Uterus (tissue), 4 donors: ENCODE data around the gene VPS54. TPM values are rescaled to one million over a fixed set of nuclear protein-coding genes. Genes with fewer than 3 reads are reported as not detected.

ENCODE experiments used
- DNase-seq, 2 donors: peaks; one replicate each; pipeline ENCODE4 v3.0.0-alpha.2; 2019 to 2020
- H3K27ac ChIP-seq, 2 donors: fragments of 200-600 bp; sonication (generic); 1 replicate in 1 of 2; 2 replicates in 1 of 2; pipeline ENCODE4 v1.5.1; 2016 to 2018
- H3K27me3 ChIP-seq, 2 donors: fragments of 200-600 bp; sonication (generic); one replicate each; pipeline ENCODE4 v1.5.1; 2018 to 2019; ENCODE audit warnings: control low read depth in 1 of 2
- H3K36me3 ChIP-seq, 2 donors: fragments of 200-600 bp; sonication (generic); one replicate each; pipeline ENCODE4 v1.5.1; 2019; ENCODE audit warnings: control low read depth in 1 of 2
- H3K4me1 ChIP-seq, 2 donors: fragments of 200-600 bp; sonication (generic); one replicate each; pipeline ENCODE4 v1.5.1; 2018 to 2019; ENCODE audit warnings: control low read depth in 1 of 2
- H3K4me3 ChIP-seq, 2 donors: fragments of 200-600 bp; sonication (generic); 1 replicate in 1 of 2; 2 replicates in 1 of 2; pipeline ENCODE4 v1.5.1; 2018 to 2019; ENCODE audit warnings: mild to moderate bottlenecking in 1 of 2
- H3K9me3 ChIP-seq, 2 donors: fragments of 200-600 bp; sonication (generic); one replicate each; pipeline ENCODE4 v1.5.1; 2019; ENCODE audit warnings: control low read depth in 1 of 2
- CTCF ChIP-seq, 4 experiments: fragments of 200-600 bp in 2 of 4; fragments of 450-650 bp in 2 of 4; sonication (generic) in 2 of 4; IDR thresholded peaks; one replicate each; pipeline ENCODE4 v1.5.1; 2016 to 2019; ENCODE audit warnings: antibody characterized with exemption in 4 of 4, mild to moderate bottlenecking in 2 of 4, moderate library complexity in 1 of 4
- POLR2A ChIP-seq, 2 donors: fragments of 450-650 bp; IDR thresholded peaks; one replicate each; pipeline ENCODE4 v1.6.1; 2016; ENCODE audit warnings: antibody characterized with exemption in 2 of 2, mild to moderate bottlenecking in 1 of 2, moderate library complexity in 1 of 2
- intact Hi-C: fragments of 100-400 bp; cut with DNase I; formaldehyde crosslinking; loops from one replicate; pipeline ENCODE4 v1.15.1; 2023; ENCODE audit warnings: low total_unique reads
- total RNA-seq, 4 donors: library from RNA; depleted of rRNA in 3 of 4; stranded (reverse); fragments of >200 nt in 3 of 4; gene quantifications; one replicate each; pipeline versions ENCODE4 v1.1.0 to v1.2.4, GENCODE V29; 2014 to 2023
- donor health status: DM: yes; HTN: yes; CAD: no.

VPS54 gene
- total RNA-seq, 4 donors from 2014 or later, result 32.1 to 55.2 (median 39.8) TPM

GRCh38 chr2:63984606-63985359, 34.4 kb downstream of the VPS54 start:
- no peak for DNase-seq
- intact Hi-C loops, result no loop called here
- Histone ChIP-seq H3K27me3 (no peaks in the 10 kb centered on the region), H3K27ac (no peak overlapping the region), H3K4me3 (no peak overlapping the region), H3K9me3 (no peaks in the 10 kb centered on the region), H3K36me3 (no peaks in the 10 kb centered on the region), H3K4me1 (no peaks in the 10 kb centered on the region)
- TF ChIP-seq CTCF (IDR thresholded peaks at IDR 0.05) (no peak), POLR2A (IDR thresholded peaks at IDR 0.05) (no peak)

GRCh38 chr2:63983986-63984605, 35.1 kb downstream of the VPS54 start:
- Histone ChIP-seq H3K4me1 (no peaks in the 10 kb centered on the region), H3K9me3 (no peaks in the 10 kb centered on the region), H3K4me3 (no peak overlapping the region), H3K27ac (no peak overlapping the region), H3K36me3 (no peaks in the 10 kb centered on the region), H3K27me3 (no peaks in the 10 kb centered on the region)
- intact Hi-C loops, result no loop called here
- DNase-seq, result no peak
- no peak for TF ChIP-seq CTCF (IDR thresholded peaks at IDR 0.05)
- no peak for TF ChIP-seq POLR2A (IDR thresholded peaks at IDR 0.05)

GRCh38 chr2:63982335-63982734, 36.9 kb downstream of the VPS54 start:
- no peak for TF ChIP-seq POLR2A (IDR thresholded peaks at IDR 0.05)
- TF ChIP-seq CTCF (IDR thresholded peaks at IDR 0.05), result no peak
- no peak for DNase-seq

GRCh38 chr2:63981702-63982103, 37.5 kb downstream of the VPS54 start:
- intact Hi-C loops, result no loop called here
- H3K27ac ChIP-seq, result no peak overlapping the region
- H3K36me3 ChIP-seq, result no peaks in the 10 kb centered on the region
- no peaks in the 10 kb centered on the region for H3K9me3 ChIP-seq
- H3K4me3 ChIP-seq, result no peak overlapping the region
- TF ChIP-seq POLR2A (IDR thresholded peaks at IDR 0.05) (no peak), CTCF (IDR thresholded peaks at IDR 0.05) (no peak)
- no peaks in the 10 kb centered on the region for H3K4me1 ChIP-seq
- H3K27me3 ChIP-seq, result no peaks in the 10 kb centered on the region
- no peak for DNase-seq

More at GRCh38 chr2:63982335-63982734, 36.9 kb downstream of the VPS54 start:
- no peaks in the 10 kb centered on the region for H3K4me1 ChIP-seq
- H3K36me3 ChIP-seq, result no peaks in the 10 kb centered on the region
- intact Hi-C loops, result no loop called here
- no peaks in the 10 kb centered on the region for H3K9me3 ChIP-seq
- H3K27ac ChIP-seq, result no peak overlapping the region
- no peaks in the 10 kb centered on the region for H3K27me3 ChIP-seq
- no peak overlapping the region for H3K4me3 ChIP-seq

- Histone ChIP-seq H3K36me3 (no peaks in the 10 kb centered on the region), H3K4me3 (no peak overlapping the region), H3K9me3 (no peaks in the 10 kb centered on the region), H3K4me1 (no peaks in the 10 kb centered on the region), H3K27me3 (no peaks in the 10 kb centered on the region), H3K27ac (no peak overlapping the region)
- DNase-seq, result no peak
- TF ChIP-seq POLR2A (IDR thresholded peaks at IDR 0.05) (no peak), CTCF (IDR thresholded peaks at IDR 0.05) (no peak)
- intact Hi-C loops, result no loop called here
Observed at GRCh38 chr2:63980794-63981193, 38.4 kb downstream of the VPS54 start.
